GM12891 (cell line): ENCODE results near the gene BMPER.

ENCODE experiments used
- POLR2A ChIP-seq: IDR thresholded peaks from 2 replicates; pipeline ENCODE4 v1.6.1; 2011; ENCODE audit warnings: low read depth, low read length, control low read depth
- POLR2AphosphoS5 ChIP-seq: IDR thresholded peaks from 2 replicates; pipeline ENCODE4 v1.6.1; 2011; ENCODE audit warnings: low read depth, low read length, control low read depth
- SPI1 ChIP-seq: IDR thresholded peaks from 2 replicates; pipeline ENCODE4 v1.6.1; 2011; ENCODE audit warnings: low read depth, low read length, control low read depth

DNA sequence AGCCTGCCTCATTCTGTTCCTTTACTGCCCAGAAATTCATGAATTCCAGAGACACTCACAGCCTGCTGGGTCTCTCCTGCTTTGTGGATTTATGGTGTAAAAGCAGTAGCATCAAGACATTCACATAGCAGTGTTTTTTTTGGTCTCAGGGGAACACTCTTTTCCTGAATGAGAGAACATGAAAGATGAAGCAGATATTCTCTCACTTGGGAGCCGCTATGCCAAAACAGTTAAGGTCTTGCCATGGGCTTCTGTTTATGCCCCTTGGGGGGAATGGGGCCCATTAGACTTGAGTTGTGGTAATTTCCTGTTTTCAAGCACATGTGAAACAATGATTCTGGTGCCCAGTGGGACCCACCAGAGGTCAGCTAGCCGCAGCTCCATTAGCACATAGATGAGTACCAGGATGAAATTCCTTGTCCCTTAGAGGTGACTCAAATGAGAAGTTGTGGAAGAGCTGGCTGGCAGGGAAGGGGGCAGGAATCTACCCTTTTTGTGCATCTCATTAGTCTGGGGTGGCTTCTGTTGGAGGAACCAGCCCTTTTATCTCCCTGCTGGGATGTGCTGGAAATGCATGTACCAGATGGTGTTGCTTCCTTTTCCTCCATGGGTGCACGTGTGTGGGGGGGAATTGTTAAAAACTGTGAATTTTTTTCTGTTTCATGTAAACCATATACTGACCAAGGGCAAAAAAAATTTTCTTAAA, 13.3 kb downstream of the BMPER start:
- TF ChIP-seq POLR2A (no peak), SPI1 (no peak), POLR2AphosphoS5 (no peak)
